HepG2 (cell line): ENCODE results near the gene IL2RG. TPM values are rescaled to one million over a fixed set of nuclear protein-coding genes. Genes with fewer than 3 reads are reported as not detected.

Source experiments
- CHCHD3 ChIP-seq: sonication (generic); formaldehyde crosslinking; IDR thresholded peaks from 2 replicates; pipeline ENCODE4 v1.8.0; 2022; ENCODE audit warnings: mild to moderate bottlenecking, missing genetic modification reagents, moderate library complexity
- JARID2 ChIP-seq: sonication (generic); formaldehyde crosslinking; IDR thresholded peaks from 2 replicates; pipeline ENCODE4 v1.8.1; 2023; ENCODE audit warnings: missing genetic modification reagents, inconsistent platforms; ENCODE audit not compliant: insufficient replicate concordance
- NFATC3 ChIP-seq: sonication (generic); formaldehyde crosslinking; IDR thresholded peaks from 2 replicates; pipeline ENCODE4 v1.5.1; 2020; ENCODE audit warnings: mild to moderate bottlenecking, missing genetic modification reagents
- NFYB ChIP-seq: sonication (generic); formaldehyde crosslinking; IDR thresholded peaks from 2 replicates; pipeline ENCODE4 v1.4.0; 2020; ENCODE audit warnings: missing genetic modification reagents
- PAF1 ChIP-seq: IDR thresholded peaks from 2 replicates; pipeline ENCODE4 v1.6.1; 2016; ENCODE audit warnings: missing genetic modification reagents, missing compliant biosample characterization
- POLR2AphosphoS5 ChIP-seq: IDR thresholded peaks from 2 replicates; pipeline ENCODE4 v1.6.1; 2012; ENCODE audit warnings: low read depth, low read length
- RBFOX2 ChIP-seq: fragments of 200-400 bp; formaldehyde crosslinking; IDR thresholded peaks from 2 replicates; pipeline ENCODE4 v1.6.1; 2017; ENCODE audit warnings: low read depth, mild to moderate bottlenecking, low read length
- SMYD3 ChIP-seq: sonication (generic); formaldehyde crosslinking; IDR thresholded peaks from 2 replicates; pipeline ENCODE4 v1.8.1; 2023; ENCODE audit warnings: mild to moderate bottlenecking, missing genetic modification reagents
- TEAD2 ChIP-seq: sonication (generic); formaldehyde crosslinking; IDR thresholded peaks from 2 replicates; pipeline ENCODE4 v1.9.0; 2021; ENCODE audit warnings: missing genetic modification reagents
- TSC22D2 ChIP-seq: sonication (generic); formaldehyde crosslinking; IDR thresholded peaks from 2 replicates; pipeline ENCODE4 v1.5.1; 2020; ENCODE audit warnings: missing genetic modification reagents, mild to moderate bottlenecking, borderline replicate concordance
- ZFP41 ChIP-seq: sonication (generic); formaldehyde crosslinking; IDR thresholded peaks from 2 replicates; pipeline ENCODE4 v1.4.0; 2020; ENCODE audit warnings: mild to moderate bottlenecking, missing genetic modification reagents, borderline replicate concordance
- ZSCAN29 ChIP-seq: sonication (generic); formaldehyde crosslinking; conservative IDR thresholded peaks from 2 replicates; pipeline ENCODE4 v1.4.0; 2020; ENCODE audit warnings: mild to moderate bottlenecking, missing genetic modification reagents
- ZSCAN30 ChIP-seq: sonication (generic); formaldehyde crosslinking; IDR thresholded peaks from 2 replicates; pipeline ENCODE4 v1.5.0; 2020; ENCODE audit warnings: mild to moderate bottlenecking, missing genetic modification reagents
- polyA plus RNA-seq, 8 experiments: library from polyadenylated mRNA; depleted of rRNA in 3 of 8; stranded (reverse) in 7 of 8; unstranded in 1 of 8; fragments of >200 nt; fragmentation: Illumina TruSeq in 4 of 8; extraction: Trizol in 4 of 8; gene quantifications; 2 replicates each; pipeline versions ENCODE4 v1.2.1 to v1.2.3, GENCODE V29; 2011 to 2016; ENCODE audit warnings: low read depth in 4 of 8, missing spikeins in 1 of 8, mixed read lengths in 1 of 8; ENCODE audit not compliant: insufficient read depth in 1 of 8
- total RNA-seq, 5 experiments: library from RNA; depleted of rRNA; stranded (reverse); fragments of >200 nt; fragmentation: Illumina TruSeq; extraction: Trizol; gene quantifications; 2 replicates each; pipeline ENCODE4 v1.2.3, GENCODE V29; 2016; ENCODE audit warnings: low read depth in 1 of 5
- TF ChIP-seq, protein P1 (sequence below): sonication (generic); formaldehyde crosslinking; IDR thresholded peaks from 2 replicates; pipeline ENCODE4 v1.4.0; 2020; ENCODE audit warnings: mild to moderate bottlenecking, missing genetic modification reagents
- TF ChIP-seq, protein P2 (sequence below): sonication (generic); formaldehyde crosslinking; IDR thresholded peaks from 2 replicates; pipeline ENCODE4 v1.9.0; 2021; ENCODE audit warnings: missing genetic modification reagents, borderline replicate concordance
- TF ChIP-seq, protein P3 (sequence below): IDR thresholded peaks from 2 replicates; pipeline ENCODE4 v1.6.1; 2016; ENCODE audit warnings: missing genetic modification reagents, missing compliant biosample characterization
- TF ChIP-seq, protein P4 (sequence below): sonication (generic); formaldehyde crosslinking; IDR thresholded peaks from 2 replicates; pipeline ENCODE4 v1.9.0; 2022; ENCODE audit warnings: missing genetic modification reagents, mild to moderate bottlenecking, borderline replicate concordance

The IL2RG gene
- total and polyA plus RNA-seq, 2 of the 13 experiments (the other 11 are each of a cell fraction or from before 2014, with no cell fraction given) = 0.98 TPM; not detected in 1

DNA sequence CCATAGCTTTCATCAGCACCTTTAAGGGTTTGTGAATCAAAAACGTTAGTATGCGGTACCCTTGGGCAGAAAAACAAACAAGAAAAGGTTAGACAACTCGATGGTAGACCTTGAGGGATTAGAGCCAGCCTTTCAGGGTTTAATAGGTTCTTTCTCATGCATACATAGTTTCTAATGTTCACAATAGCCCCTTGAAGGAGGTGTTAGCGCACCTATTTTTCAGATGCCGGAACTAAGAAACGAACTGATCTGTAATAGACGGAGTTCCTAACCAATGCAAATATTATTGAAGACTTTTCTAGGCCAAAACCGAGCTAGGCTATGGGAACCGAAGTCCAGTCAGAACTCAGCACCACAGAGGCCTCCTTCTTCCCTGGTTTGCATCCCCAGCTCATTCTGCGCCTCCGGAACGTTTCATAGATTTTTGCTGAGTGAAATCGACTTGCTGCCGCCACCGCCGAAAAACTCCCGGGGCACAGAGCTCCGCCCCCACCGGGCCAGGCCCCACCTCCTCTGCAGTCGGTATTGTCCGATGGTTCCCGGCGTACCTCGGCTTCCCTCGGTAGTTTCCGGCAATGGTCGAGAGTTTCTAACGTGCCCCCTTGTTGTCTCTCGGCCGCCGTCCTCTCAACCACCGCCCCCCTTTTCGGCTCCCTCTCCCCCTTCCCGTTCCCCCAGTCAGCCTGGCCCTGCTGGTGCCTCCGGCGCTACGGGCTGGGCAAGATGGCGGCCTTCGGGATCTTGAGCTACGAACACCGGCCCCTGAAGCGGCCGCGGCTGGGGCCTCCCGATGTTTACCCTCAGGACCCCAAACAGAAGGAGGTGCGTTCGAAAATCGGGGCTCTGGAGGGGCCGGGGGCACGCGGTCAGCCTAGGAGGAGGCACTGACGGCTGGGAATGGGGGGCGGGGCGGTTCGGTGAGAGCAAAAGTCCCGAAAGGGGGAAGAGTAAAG, 6.9 kb upstream of the IL2RG start, which contains the start of gene MED12 (continued):
- TF ChIP-seq POLR2AphosphoS5 = 0 out of 2 replicates have a peak, but pooled peaks have one; percentile 47
- no peak for TF ChIP-seq TSC22D2 (CRISPR knock-in tag)
- TF ChIP-seq CHCHD3 = no peak
- no peak for TF ChIP-seq PAF1 (CRISPR knock-in tag)
- no peak for TF ChIP-seq ZFP41 (CRISPR knock-in tag)
- TF ChIP-seq, protein P1, sequence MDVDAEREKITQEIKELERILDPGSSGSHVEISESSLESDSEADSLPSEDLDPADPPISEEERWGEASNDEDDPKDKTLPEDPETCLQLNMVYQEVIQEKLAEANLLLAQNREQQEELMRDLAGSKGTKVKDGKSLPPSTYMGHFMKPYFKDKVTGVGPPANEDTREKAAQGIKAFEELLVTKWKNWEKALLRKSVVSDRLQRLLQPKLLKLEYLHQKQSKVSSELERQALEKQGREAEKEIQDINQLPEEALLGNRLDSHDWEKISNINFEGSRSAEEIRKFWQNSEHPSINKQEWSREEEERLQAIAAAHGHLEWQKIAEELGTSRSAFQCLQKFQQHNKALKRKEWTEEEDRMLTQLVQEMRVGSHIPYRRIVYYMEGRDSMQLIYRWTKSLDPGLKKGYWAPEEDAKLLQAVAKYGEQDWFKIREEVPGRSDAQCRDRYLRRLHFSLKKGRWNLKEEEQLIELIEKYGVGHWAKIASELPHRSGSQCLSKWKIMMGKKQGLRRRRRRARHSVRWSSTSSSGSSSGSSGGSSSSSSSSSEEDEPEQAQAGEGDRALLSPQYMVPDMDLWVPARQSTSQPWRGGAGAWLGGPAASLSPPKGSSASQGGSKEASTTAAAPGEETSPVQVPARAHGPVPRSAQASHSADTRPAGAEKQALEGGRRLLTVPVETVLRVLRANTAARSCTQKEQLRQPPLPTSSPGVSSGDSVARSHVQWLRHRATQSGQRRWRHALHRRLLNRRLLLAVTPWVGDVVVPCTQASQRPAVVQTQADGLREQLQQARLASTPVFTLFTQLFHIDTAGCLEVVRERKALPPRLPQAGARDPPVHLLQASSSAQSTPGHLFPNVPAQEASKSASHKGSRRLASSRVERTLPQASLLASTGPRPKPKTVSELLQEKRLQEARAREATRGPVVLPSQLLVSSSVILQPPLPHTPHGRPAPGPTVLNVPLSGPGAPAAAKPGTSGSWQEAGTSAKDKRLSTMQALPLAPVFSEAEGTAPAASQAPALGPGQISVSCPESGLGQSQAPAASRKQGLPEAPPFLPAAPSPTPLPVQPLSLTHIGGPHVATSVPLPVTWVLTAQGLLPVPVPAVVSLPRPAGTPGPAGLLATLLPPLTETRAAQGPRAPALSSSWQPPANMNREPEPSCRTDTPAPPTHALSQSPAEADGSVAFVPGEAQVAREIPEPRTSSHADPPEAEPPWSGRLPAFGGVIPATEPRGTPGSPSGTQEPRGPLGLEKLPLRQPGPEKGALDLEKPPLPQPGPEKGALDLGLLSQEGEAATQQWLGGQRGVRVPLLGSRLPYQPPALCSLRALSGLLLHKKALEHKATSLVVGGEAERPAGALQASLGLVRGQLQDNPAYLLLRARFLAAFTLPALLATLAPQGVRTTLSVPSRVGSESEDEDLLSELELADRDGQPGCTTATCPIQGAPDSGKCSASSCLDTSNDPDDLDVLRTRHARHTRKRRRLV (CRISPR knock-in tag) = no peak
- TF ChIP-seq, protein P2, sequence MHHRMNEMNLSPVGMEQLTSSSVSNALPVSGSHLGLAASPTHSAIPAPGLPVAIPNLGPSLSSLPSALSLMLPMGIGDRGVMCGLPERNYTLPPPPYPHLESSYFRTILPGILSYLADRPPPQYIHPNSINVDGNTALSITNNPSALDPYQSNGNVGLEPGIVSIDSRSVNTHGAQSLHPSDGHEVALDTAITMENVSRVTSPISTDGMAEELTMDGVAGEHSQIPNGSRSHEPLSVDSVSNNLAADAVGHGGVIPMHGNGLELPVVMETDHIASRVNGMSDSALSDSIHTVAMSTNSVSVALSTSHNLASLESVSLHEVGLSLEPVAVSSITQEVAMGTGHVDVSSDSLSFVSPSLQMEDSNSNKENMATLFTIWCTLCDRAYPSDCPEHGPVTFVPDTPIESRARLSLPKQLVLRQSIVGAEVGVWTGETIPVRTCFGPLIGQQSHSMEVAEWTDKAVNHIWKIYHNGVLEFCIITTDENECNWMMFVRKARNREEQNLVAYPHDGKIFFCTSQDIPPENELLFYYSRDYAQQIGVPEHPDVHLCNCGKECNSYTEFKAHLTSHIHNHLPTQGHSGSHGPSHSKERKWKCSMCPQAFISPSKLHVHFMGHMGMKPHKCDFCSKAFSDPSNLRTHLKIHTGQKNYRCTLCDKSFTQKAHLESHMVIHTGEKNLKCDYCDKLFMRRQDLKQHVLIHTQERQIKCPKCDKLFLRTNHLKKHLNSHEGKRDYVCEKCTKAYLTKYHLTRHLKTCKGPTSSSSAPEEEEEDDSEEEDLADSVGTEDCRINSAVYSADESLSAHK (CRISPR knock-in tag) = no peak
- TF ChIP-seq SMYD3 (CRISPR knock-in tag) = no peak
- TF ChIP-seq, protein P3, sequence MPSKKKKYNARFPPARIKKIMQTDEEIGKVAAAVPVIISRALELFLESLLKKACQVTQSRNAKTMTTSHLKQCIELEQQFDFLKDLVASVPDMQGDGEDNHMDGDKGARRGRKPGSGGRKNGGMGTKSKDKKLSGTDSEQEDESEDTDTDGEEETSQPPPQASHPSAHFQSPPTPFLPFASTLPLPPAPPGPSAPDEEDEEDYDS (CRISPR knock-in tag) = peak; percentile 54; the same call in 1 of the 2 replicates
- TF ChIP-seq, protein P4, sequence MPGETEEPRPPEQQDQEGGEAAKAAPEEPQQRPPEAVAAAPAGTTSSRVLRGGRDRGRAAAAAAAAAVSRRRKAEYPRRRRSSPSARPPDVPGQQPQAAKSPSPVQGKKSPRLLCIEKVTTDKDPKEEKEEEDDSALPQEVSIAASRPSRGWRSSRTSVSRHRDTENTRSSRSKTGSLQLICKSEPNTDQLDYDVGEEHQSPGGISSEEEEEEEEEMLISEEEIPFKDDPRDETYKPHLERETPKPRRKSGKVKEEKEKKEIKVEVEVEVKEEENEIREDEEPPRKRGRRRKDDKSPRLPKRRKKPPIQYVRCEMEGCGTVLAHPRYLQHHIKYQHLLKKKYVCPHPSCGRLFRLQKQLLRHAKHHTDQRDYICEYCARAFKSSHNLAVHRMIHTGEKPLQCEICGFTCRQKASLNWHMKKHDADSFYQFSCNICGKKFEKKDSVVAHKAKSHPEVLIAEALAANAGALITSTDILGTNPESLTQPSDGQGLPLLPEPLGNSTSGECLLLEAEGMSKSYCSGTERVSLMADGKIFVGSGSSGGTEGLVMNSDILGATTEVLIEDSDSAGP = peak; percentile 16; the same call in 1 of the 2 replicates
- TF ChIP-seq ZSCAN30 = no peak
- no peak for TF ChIP-seq ZSCAN29 (CRISPR knock-in tag)
- TF ChIP-seq NFATC3 (CRISPR knock-in tag) = no peak
- no peak for TF ChIP-seq JARID2 (CRISPR knock-in tag)
- TF ChIP-seq TEAD2 = no peak
- no peak for TF ChIP-seq NFYB (CRISPR knock-in tag)
- peak; percentile 63 for TF ChIP-seq RBFOX2
